IMR-90 (cell line): Measurements from ENCODE around the gene OTUD5. TPM values are rescaled to one million over a fixed set of nuclear protein-coding genes. Genes with fewer than 3 reads are reported as not detected.

Experiments
- ATAC-seq: fragments of 200-7000 bp; cut with Tn5 transposase; 2 replicates; pipeline ENCODE4 v1.9.1; 2020; ENCODE audit warnings: low read depth, mild to moderate bottlenecking, moderate library complexity
- BruUV-seq: library from RNA; stranded (reverse); fragments of 400-500 nt; replicated peaks from 2 replicates; lab custom pipeline; 2021; lab: Mats Ljungman, UMichigan
- CTCF ChIA-PET: fragments of 300-600 bp; formaldehyde crosslinking; extraction: SDS; loops from one replicate; lab custom pipeline; 2021; ENCODE audit warnings: antibody characterized with exemption; lab: Yijun Ruan, JAX
- POLR2A ChIA-PET: fragments of 300-600 bp; sonication (Branson Sonifier 250); formaldehyde crosslinking; loops from one replicate; lab custom pipeline; 2022; ENCODE audit warnings: antibody characterized with exemption; ENCODE audit not compliant: unreplicated experiment; lab: Charles Lee
- DNase-seq: peaks from one replicate; pipeline ENCODE4 v3.0.0; 2013
- H2AFZ ChIP-seq: replicated peaks from 2 replicates; pipeline ENCODE3; 2013; ENCODE audit warnings: low read length, mild to moderate bottlenecking; ENCODE audit not compliant: poor library complexity
- H2AK5ac ChIP-seq: 2 replicates; pipeline ENCODE4 v1.6.1; 2013; ENCODE audit warnings: low read depth, low read length, inconsistent platforms
- H2AK9ac ChIP-seq: replicated peaks from 2 replicates; pipeline ENCODE3; 2013; ENCODE audit warnings: mild to moderate bottlenecking, low read depth, low read length, moderate library complexity; ENCODE audit not compliant: poor library complexity
- H2BK120ac ChIP-seq: 2 replicates; pipeline ENCODE4 v1.6.1; 2013; ENCODE audit warnings: low read depth, low read length, inconsistent platforms
- H2BK15ac ChIP-seq: 3 replicates; pipeline ENCODE4 v1.6.1; 2013; ENCODE audit warnings: low read depth, low read length, inconsistent platforms
- H2BK20ac ChIP-seq: 2 replicates; pipeline ENCODE4 v1.6.1; 2013; ENCODE audit warnings: low read depth, mild to moderate bottlenecking, inconsistent platforms, low read length, moderate library complexity
- H2BK5ac ChIP-seq: 2 replicates; pipeline ENCODE4 v1.6.1; 2013; ENCODE audit warnings: mild to moderate bottlenecking, low read depth, low read length, inconsistent platforms; ENCODE audit not compliant: poor library complexity, severe bottlenecking
- H3K14ac ChIP-seq: replicated peaks from 2 replicates; pipeline ENCODE4 v1.6.1; 2013; ENCODE audit warnings: low read depth, low read length, inconsistent platforms
- H3K18ac ChIP-seq: 2 replicates; pipeline ENCODE4 v1.6.1; 2013; ENCODE audit warnings: low read depth, low read length, control low read depth
- H3K23ac ChIP-seq: 2 replicates; pipeline ENCODE4 v1.6.1; 2013; ENCODE audit warnings: low read depth, low read length, inconsistent platforms
- H3K27ac ChIP-seq: 2 replicates; pipeline ENCODE4 v1.5.1; 2013; ENCODE audit warnings: mild to moderate bottlenecking, control low read depth, low read length; ENCODE audit not compliant: insufficient read depth
- H3K27me3 ChIP-seq: 2 replicates; pipeline ENCODE4 v1.6.1; 2013; ENCODE audit warnings: low read length; ENCODE audit not compliant: control insufficient read depth, insufficient read depth
- H3K36me3 ChIP-seq: 2 replicates; pipeline ENCODE4 v1.6.1; 2013; ENCODE audit warnings: low read length, mixed read lengths; ENCODE audit not compliant: control insufficient read depth, insufficient read depth
- H3K4ac ChIP-seq: 2 replicates; pipeline ENCODE4 v1.6.1; 2013; ENCODE audit warnings: low read depth, low read length, inconsistent platforms
- H3K4me1 ChIP-seq: 2 replicates; pipeline ENCODE4 v1.6.1; 2013; ENCODE audit warnings: low read length, mixed read lengths; ENCODE audit not compliant: control insufficient read depth, insufficient read depth
- H3K4me2 ChIP-seq: 2 replicates; pipeline ENCODE4 v1.6.1; 2013; ENCODE audit warnings: low read depth, mild to moderate bottlenecking, control low read depth, low read length, moderate library complexity
- H3K4me3 ChIP-seq: 2 replicates; pipeline ENCODE4 v1.5.1; 2013; ENCODE audit warnings: low read depth, mild to moderate bottlenecking, control low read depth, low read length, moderate library complexity; ENCODE audit not compliant: insufficient read depth
- H3K56ac ChIP-seq: 2 replicates; pipeline ENCODE4 v1.6.1; 2013; ENCODE audit warnings: low read length, inconsistent platforms; ENCODE audit not compliant: insufficient read depth; ENCODE audit errors: extremely low read depth
- H3K79me1 ChIP-seq, 2 experiments: 2 replicates each; pipeline ENCODE4 v1.6.1; 2013; ENCODE audit warnings: low read length in 2 of 2, inconsistent platforms in 1 of 2, low read depth in 1 of 2
- H3K9ac ChIP-seq: 2 replicates; pipeline ENCODE4 v1.6.1; 2013; ENCODE audit warnings: low read depth, low read length, control low read depth
- H3K9me1 ChIP-seq: 2 replicates; pipeline ENCODE4 v1.6.1; 2013; ENCODE audit warnings: low read length, inconsistent platforms; ENCODE audit not compliant: insufficient read depth
- H3K9me3 ChIP-seq: 2 replicates; pipeline ENCODE4 v1.6.1; 2013; ENCODE audit warnings: low read length; ENCODE audit not compliant: control insufficient read depth, insufficient read depth
- H4K20me1 ChIP-seq: 2 replicates; pipeline ENCODE4 v1.6.1; 2013; ENCODE audit warnings: low read length, inconsistent platforms; ENCODE audit not compliant: insufficient read depth
- H4K5ac ChIP-seq: 2 replicates; pipeline ENCODE4 v1.6.1; 2013; ENCODE audit warnings: mild to moderate bottlenecking, low read depth, low read length, control low read depth
- H4K8ac ChIP-seq, 2 experiments: 2 replicates each; pipeline ENCODE4 v1.6.1; 2013; ENCODE audit warnings: low read depth in 2 of 2, low read length in 2 of 2, control low read depth in 1 of 2, inconsistent platforms in 1 of 2
- H4K91ac ChIP-seq: 2 replicates; pipeline ENCODE4 v1.6.1; 2013; ENCODE audit warnings: low read depth, low read length, inconsistent platforms; ENCODE audit not compliant: insufficient read depth
- BHLHE40 ChIP-seq: fragments of 150-350 bp; IDR thresholded peaks from 2 replicates; pipeline ENCODE4 v1.6.1; 2016; ENCODE audit warnings: mild to moderate bottlenecking, low read depth, low read length
- CEBPB ChIP-seq: IDR thresholded peaks from 2 replicates; pipeline ENCODE4 v1.6.1; 2012; ENCODE audit warnings: low read depth, low read length, improper control_type of control experiment
- CHD1 ChIP-seq: IDR thresholded peaks from 2 replicates; pipeline ENCODE4 v1.6.1; 2012; ENCODE audit warnings: low read depth, low read length, improper control_type of control experiment
- FOS ChIP-seq: fragments of 150-350 bp; IDR thresholded peaks from 2 replicates; pipeline ENCODE4 v1.6.1; 2016; ENCODE audit warnings: low read depth, low read length
- RAD21 ChIP-seq: IDR thresholded peaks from 2 replicates; pipeline ENCODE4 v1.6.1; 2012; ENCODE audit warnings: low read length, improper control_type of control experiment
- WGBS, 2 experiments: methylation state at CpG; one replicate each; pipeline versions ENCODE4 v1.1.5 to v1.1.7; 2013; ENCODE audit warnings: missing lambda C conversion rate in 2 of 2; ENCODE audit not compliant: insufficient read length in 1 of 2; ENCODE audit errors: extremely low coverage in 2 of 2; 5-methylcytosine and 5-hydroxymethylcytosine counted together
- dilution Hi-C: fragments of 300-500 bp; cut with HindIII; formaldehyde crosslinking; loops from one replicate; pipeline ENCODE4 v1.14.3; 2018; ENCODE audit warnings: low sequenced_read_pairs; ENCODE audit not compliant: unreplicated experiment
- in situ Hi-C: fragments of 300-500 bp; cut with MboI; formaldehyde crosslinking; loops from 3 replicates; pipeline ENCODE4 v1.14.3; 2019; ENCODE audit warnings: low sequenced_read_pairs, inconsistent platforms, mixed read lengths
- intact Hi-C: fragments of 100-400 bp; cut with micrococcal nuclease; formaldehyde crosslinking; loops from 2 replicates; pipeline ENCODE4 v1.10.0; 2022
- polyA plus RNA-seq, 3 experiments: library from polyadenylated mRNA; depleted of rRNA; stranded (reverse); fragments of >200 nt; gene quantifications; 2 replicates each; pipeline ENCODE4 v1.2.3, GENCODE V29; 2012; ENCODE audit warnings: low replicate concordance in 1 of 3
- total RNA-seq: library from RNA; depleted of rRNA; stranded (reverse); fragments of >200 nt; gene quantifications from 2 replicates; pipeline ENCODE4 v1.2.3, GENCODE V29; 2012
- TF ChIP-seq, protein P1 (sequence below): fragments of 150-350 bp; IDR thresholded peaks from 2 replicates; pipeline ENCODE4 v1.6.1; 2017; ENCODE audit warnings: mild to moderate bottlenecking, antibody characterized with exemption, low read length, low read depth
- TF ChIP-seq, protein P2 (sequence below): conservative IDR thresholded peaks from 2 replicates; pipeline ENCODE4 v1.5.1; 2012; ENCODE audit warnings: mild to moderate bottlenecking, low read depth, low read length, improper control_type of control experiment

OTUD5 gene
- total and polyA plus RNA-seq, 2 of the 4 experiments (the other 2 are of a cell fraction): 30.6 to 50.4 TPM

DNA sequence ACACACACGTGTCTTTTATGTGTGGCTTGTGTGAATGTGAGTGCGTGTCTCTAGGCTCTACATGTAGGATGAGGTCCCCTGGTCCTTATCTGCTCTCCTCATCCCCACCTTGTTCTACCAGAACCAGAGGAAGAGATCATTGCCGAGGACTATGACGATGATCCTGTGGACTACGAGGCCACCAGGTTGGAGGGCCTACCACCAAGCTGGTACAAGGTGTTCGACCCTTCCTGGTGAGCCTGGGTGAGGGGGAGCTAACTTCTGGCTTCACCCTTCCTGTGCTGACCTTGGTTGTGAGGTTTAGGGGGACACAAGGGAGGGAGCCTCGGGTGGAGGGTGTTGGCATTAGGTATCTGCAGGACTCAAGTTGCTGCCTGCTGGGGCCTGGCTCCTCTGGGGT is 56.3 kb downstream of the OTUD5 start:
- no peak overlapping the region for H3K4ac ChIP-seq
- BruUV-seq: no TSS peak
- H3K79me1 ChIP-seq: peaks cover 6 to 22% of the 10 kb centered on the region in 2 experiments
- H3K9me3 ChIP-seq: no peaks in the 10 kb centered on the region; the same call in 1 of the 2 replicates
- H3K36me3 ChIP-seq: peaks cover 16% of the 10 kb centered on the region
- 0 out of 2 replicates have a peak, but pooled peaks cover 2% of the 10 kb centered on the region for H3K4me1 ChIP-seq
- ChIA-PET POLR2A (no interaction called here), CTCF (no interaction called here)
- H3K18ac ChIP-seq: no peak overlapping the region
- dilution Hi-C loops (no loop called here), intact Hi-C loops (no loop called here), in situ Hi-C loops (no loop called here)
- no peak overlapping the region for H2BK15ac ChIP-seq
- no peak for DNase-seq
- no peak overlapping the region for H3K14ac ChIP-seq
- H2AFZ ChIP-seq: no peak overlapping the region
- WGBS, 2 experiments: no CpG with 5 or more reads among the region's 7 CpGs
- H3K9ac ChIP-seq: no peak overlapping the region
- no peak overlapping the region for H2BK120ac ChIP-seq
- H4K91ac ChIP-seq: no peak overlapping the region
- no peak overlapping the region for H2AK5ac ChIP-seq
- no peak overlapping the region for H2AK9ac ChIP-seq
- no peak overlapping the region for H2BK20ac ChIP-seq
- H3K9me1 ChIP-seq: no peaks in the 10 kb centered on the region
- no peak overlapping the region for H3K56ac ChIP-seq
- H3K27me3 ChIP-seq: no peaks in the 10 kb centered on the region
- H3K4me2 ChIP-seq: no peak overlapping the region
- no peak overlapping the region for H2BK5ac ChIP-seq
- H4K20me1 ChIP-seq: peaks cover 8% of the 10 kb centered on the region
- H3K23ac ChIP-seq: no peak overlapping the region
- H4K5ac ChIP-seq: no peak overlapping the region
- H3K4me3 ChIP-seq: no peak overlapping the region
- ATAC-seq: no peak
- TF ChIP-seq BHLHE40: no peak
- TF ChIP-seq RAD21: no peak
- TF ChIP-seq CEBPB: no peak
- TF ChIP-seq FOS: no peak
- TF ChIP-seq, protein P1, sequence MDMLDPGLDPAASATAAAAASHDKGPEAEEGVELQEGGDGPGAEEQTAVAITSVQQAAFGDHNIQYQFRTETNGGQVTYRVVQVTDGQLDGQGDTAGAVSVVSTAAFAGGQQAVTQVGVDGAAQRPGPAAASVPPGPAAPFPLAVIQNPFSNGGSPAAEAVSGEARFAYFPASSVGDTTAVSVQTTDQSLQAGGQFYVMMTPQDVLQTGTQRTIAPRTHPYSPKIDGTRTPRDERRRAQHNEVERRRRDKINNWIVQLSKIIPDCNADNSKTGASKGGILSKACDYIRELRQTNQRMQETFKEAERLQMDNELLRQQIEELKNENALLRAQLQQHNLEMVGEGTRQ: no peak
- no peak for TF ChIP-seq CHD1
- TF ChIP-seq, protein P2, sequence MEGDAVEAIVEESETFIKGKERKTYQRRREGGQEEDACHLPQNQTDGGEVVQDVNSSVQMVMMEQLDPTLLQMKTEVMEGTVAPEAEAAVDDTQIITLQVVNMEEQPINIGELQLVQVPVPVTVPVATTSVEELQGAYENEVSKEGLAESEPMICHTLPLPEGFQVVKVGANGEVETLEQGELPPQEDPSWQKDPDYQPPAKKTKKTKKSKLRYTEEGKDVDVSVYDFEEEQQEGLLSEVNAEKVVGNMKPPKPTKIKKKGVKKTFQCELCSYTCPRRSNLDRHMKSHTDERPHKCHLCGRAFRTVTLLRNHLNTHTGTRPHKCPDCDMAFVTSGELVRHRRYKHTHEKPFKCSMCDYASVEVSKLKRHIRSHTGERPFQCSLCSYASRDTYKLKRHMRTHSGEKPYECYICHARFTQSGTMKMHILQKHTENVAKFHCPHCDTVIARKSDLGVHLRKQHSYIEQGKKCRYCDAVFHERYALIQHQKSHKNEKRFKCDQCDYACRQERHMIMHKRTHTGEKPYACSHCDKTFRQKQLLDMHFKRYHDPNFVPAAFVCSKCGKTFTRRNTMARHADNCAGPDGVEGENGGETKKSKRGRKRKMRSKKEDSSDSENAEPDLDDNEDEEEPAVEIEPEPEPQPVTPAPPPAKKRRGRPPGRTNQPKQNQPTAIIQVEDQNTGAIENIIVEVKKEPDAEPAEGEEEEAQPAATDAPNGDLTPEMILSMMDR: no peak
- H3K27ac ChIP-seq: no peak overlapping the region
- no peak overlapping the region for H4K8ac ChIP-seq
